Gastroesophageal sphincter (tissue), 4 donors: Measurements from ENCODE around the gene EPHA7. TPM values are rescaled to one million over a fixed set of nuclear protein-coding genes. Genes with fewer than 3 reads are reported as not detected.

Experiments
- ATAC-seq: fragments of 150-250 bp; one replicate; pipeline ENCODE4 v1.9.1; 2016; ENCODE audit warnings: mild to moderate bottlenecking, moderate library complexity
- H3K27ac ChIP-seq, 4 donors: fragments of 200-600 bp; sonication (generic) in 3 of 4; 1 replicate in 3 of 4; 2 replicates in 1 of 4; pipeline ENCODE4 v1.5.1; 2016 to 2019
- H3K27me3 ChIP-seq: fragments of 200-600 bp; sonication (generic); one replicate; pipeline ENCODE4 v1.5.1; 2019
- H3K36me3 ChIP-seq, 2 donors: fragments of 200-600 bp; sonication (generic); one replicate each; pipeline ENCODE4 v1.5.1; 2019; ENCODE audit warnings: control low read depth in 1 of 2
- H3K4me1 ChIP-seq, 3 donors: fragments of 200-600 bp; sonication (generic); 1 replicate in 2 of 3; 2 replicates in 1 of 3; pipeline ENCODE4 v1.5.1; 2016 to 2019; ENCODE audit warnings: control low read depth in 2 of 3
- H3K4me3 ChIP-seq, 2 donors: fragments of 200-600 bp; sonication (generic); one replicate each; pipeline ENCODE4 v1.5.1; 2019; ENCODE audit warnings: mild to moderate bottlenecking in 1 of 2, moderate library complexity in 1 of 2
- H3K9me3 ChIP-seq, 3 donors: fragments of 200-600 bp; sonication (generic); one replicate each; pipeline ENCODE4 v1.5.1; 2017 to 2019; ENCODE audit warnings: control low read depth in 2 of 3
- EP300 ChIP-seq: sonication (generic); formaldehyde crosslinking; IDR thresholded peaks from one replicate; pipeline ENCODE4 v1.6.1; 2017; ENCODE audit warnings: antibody characterized with exemption, mild to moderate bottlenecking
- POLR2A ChIP-seq, 2 donors: fragments of 450-650 bp; IDR thresholded peaks; one replicate each; pipeline ENCODE4 v1.6.1; 2017; ENCODE audit warnings: antibody characterized with exemption in 2 of 2, mild to moderate bottlenecking in 2 of 2, moderate library complexity in 1 of 2
- POLR2AphosphoS5 ChIP-seq: sonication (generic); formaldehyde crosslinking; IDR thresholded peaks from one replicate; pipeline ENCODE4 v1.6.1; 2017; ENCODE audit warnings: antibody characterized with exemption
- WGBS, 2 donors: methylation state at CpG; one replicate each; pipeline ENCODE4 v1.1.5; 2018; ENCODE audit warnings: low coverage in 1 of 2; 5-methylcytosine and 5-hydroxymethylcytosine counted together
- total RNA-seq, 4 donors: library from RNA; depleted of rRNA; stranded (reverse); fragments of >200 nt; gene quantifications; one replicate each; pipeline ENCODE4 v1.1.0, GENCODE V29; 2016
- TF ChIP-seq, protein P1 (sequence below), 4 experiments: fragments of 200-600 bp in 2 of 4; fragments of 450-650 bp in 2 of 4; sonication (generic) in 1 of 4; IDR thresholded peaks; one replicate each; pipeline ENCODE4 v1.5.1; 2017 to 2019; ENCODE audit warnings: antibody characterized with exemption in 4 of 4, mild to moderate bottlenecking in 2 of 4, moderate library complexity in 2 of 4

Gene EPHA7
- total RNA-seq, 4 donors from 2014 or later: 71.6 to 210 (median 175) TPM

- Histone ChIP-seq H3K4me1 (peaks cover 0 to 25% (median 0%) of the 10 kb centered on the region in 3 donors), H3K36me3 (no peaks in the 10 kb centered on the region), H3K27ac (no peak overlapping the region), H3K4me3 (no peak overlapping the region), H3K27me3 (no peaks in the 10 kb centered on the region), H3K9me3 (no peaks in the 10 kb centered on the region)
- TF ChIP-seq, protein P1, sequence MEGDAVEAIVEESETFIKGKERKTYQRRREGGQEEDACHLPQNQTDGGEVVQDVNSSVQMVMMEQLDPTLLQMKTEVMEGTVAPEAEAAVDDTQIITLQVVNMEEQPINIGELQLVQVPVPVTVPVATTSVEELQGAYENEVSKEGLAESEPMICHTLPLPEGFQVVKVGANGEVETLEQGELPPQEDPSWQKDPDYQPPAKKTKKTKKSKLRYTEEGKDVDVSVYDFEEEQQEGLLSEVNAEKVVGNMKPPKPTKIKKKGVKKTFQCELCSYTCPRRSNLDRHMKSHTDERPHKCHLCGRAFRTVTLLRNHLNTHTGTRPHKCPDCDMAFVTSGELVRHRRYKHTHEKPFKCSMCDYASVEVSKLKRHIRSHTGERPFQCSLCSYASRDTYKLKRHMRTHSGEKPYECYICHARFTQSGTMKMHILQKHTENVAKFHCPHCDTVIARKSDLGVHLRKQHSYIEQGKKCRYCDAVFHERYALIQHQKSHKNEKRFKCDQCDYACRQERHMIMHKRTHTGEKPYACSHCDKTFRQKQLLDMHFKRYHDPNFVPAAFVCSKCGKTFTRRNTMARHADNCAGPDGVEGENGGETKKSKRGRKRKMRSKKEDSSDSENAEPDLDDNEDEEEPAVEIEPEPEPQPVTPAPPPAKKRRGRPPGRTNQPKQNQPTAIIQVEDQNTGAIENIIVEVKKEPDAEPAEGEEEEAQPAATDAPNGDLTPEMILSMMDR (IDR thresholded peaks at IDR 0.05): no peak
- no peak for TF ChIP-seq POLR2A (IDR thresholded peaks at IDR 0.05)
- TF ChIP-seq POLR2AphosphoS5: no peak
- no peak for TF ChIP-seq EP300
- no peak for ATAC-seq
- 92 to 94% methylated on average over 1 of the region's 1 CpG for WGBS, 2 donors
These were observed 114.9 kb downstream of the EPHA7 start for GRCh38 chr6:93304505-93304904.

- Histone ChIP-seq H3K27ac (no peak overlapping the region), H3K4me3 (no peak overlapping the region), H3K4me1 (peaks cover 0 to 30% (median 0%) of the 10 kb centered on the region in 3 donors), H3K36me3 (no peaks in the 10 kb centered on the region), H3K9me3 (no peaks in the 10 kb centered on the region), H3K27me3 (no peaks in the 10 kb centered on the region)
- no peak for TF ChIP-seq POLR2AphosphoS5
- no peak for TF ChIP-seq EP300
- TF ChIP-seq, protein P1 (IDR thresholded peaks at IDR 0.05): no peak
- no peak for ATAC-seq
- 75 to 81% methylated on average over 3 of the region's 3 CpGs for WGBS, 2 donors
These were observed 118.7 kb downstream of the EPHA7 start for GRCh38 chr6:93300661-93301060.

DNA sequence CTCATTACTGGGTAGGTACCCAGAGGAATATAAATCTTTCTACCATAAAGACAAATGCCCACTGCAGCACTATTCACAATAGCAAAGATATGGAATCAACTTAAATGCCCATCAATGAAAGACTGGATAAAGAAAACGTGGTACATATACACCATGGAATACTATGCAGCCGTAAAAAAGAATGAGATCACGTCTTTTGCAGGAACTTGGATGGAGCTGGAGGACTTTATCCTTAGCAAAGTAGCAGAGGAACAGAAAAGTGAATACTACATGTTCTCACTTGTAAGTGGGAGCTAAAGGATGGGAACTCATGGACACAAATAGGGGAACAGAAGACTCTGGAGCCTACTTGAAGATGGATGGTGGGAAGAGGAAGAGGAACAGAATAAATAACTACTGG, 119.7 kb downstream of the EPHA7 start:
- Histone ChIP-seq H3K4me3 (no peak overlapping the region), H3K27ac (no peak overlapping the region), H3K27me3 (no peaks in the 10 kb centered on the region), H3K4me1 (peaks cover 0 to 28% (median 0%) of the 10 kb centered on the region in 3 donors), H3K36me3 (no peaks in the 10 kb centered on the region), H3K9me3 (no peaks in the 10 kb centered on the region)
- no peak for ATAC-seq
- WGBS, 2 donors: 59 to 70% methylated on average over 3 of the region's 3 CpGs
- TF ChIP-seq, protein P1 (IDR thresholded peaks at IDR 0.05): no peak
- TF ChIP-seq POLR2A (IDR thresholded peaks at IDR 0.05): no peak
- TF ChIP-seq POLR2AphosphoS5: no peak
- TF ChIP-seq EP300: no peak

GRCh38 chr6:93295631-93296030, 123.7 kb downstream of the EPHA7 start:
- TF ChIP-seq POLR2A (IDR thresholded peaks at IDR 0.05): no peak
- TF ChIP-seq, protein P1 (IDR thresholded peaks at IDR 0.05): no peak
- TF ChIP-seq POLR2AphosphoS5: no peak
- no peak for TF ChIP-seq EP300
- ATAC-seq: no peak

GRCh38 chr6:93294879-93295278, 124.5 kb downstream of the EPHA7 start:
- TF ChIP-seq, protein P1 (IDR thresholded peaks at IDR 0.05): no peak
- TF ChIP-seq POLR2AphosphoS5 (no peak), POLR2A (IDR thresholded peaks at IDR 0.05) (no peak), EP300 (no peak)
- no peak for ATAC-seq
- H3K36me3 ChIP-seq: no peaks in the 10 kb centered on the region
- no peak overlapping the region for H3K4me3 ChIP-seq
- H3K9me3 ChIP-seq: no peaks in the 10 kb centered on the region
- peaks cover 0 to 6% (median 0%) of the 10 kb centered on the region in 3 donors for H3K4me1 ChIP-seq
- no peaks in the 10 kb centered on the region for H3K27me3 ChIP-seq
- H3K27ac ChIP-seq: no peak overlapping the region
- 78 to 100% methylated on average over 1 to 2 of the region's 2 CpGs for WGBS, 2 donors

More at GRCh38 chr6:93295631-93296030, 123.7 kb downstream of the EPHA7 start:
- H3K36me3 ChIP-seq: no peaks in the 10 kb centered on the region
- H3K4me1 ChIP-seq: peaks cover 0 to 6% (median 0%) of the 10 kb centered on the region in 3 donors
- H3K27ac ChIP-seq: no peak overlapping the region
- H3K27me3 ChIP-seq: no peaks in the 10 kb centered on the region
- H3K4me3 ChIP-seq: no peak overlapping the region
- H3K9me3 ChIP-seq: no peaks in the 10 kb centered on the region
